Natural killer cell (primary cell): ENCODE results near the gene ENOX2. TPM values are rescaled to one million over a fixed set of nuclear protein-coding genes. Genes with fewer than 3 reads are reported as not detected.

ENCODE experiments used
- ATAC-seq, 3 donors: fragments of 150-1000 bp in 2 of 3; fragments of 200-7000 bp in 1 of 3; cut with Tn5 transposase; 1 replicate in 1 of 3; 2 replicates in 2 of 3; pipeline ENCODE4 v1.10.0; 2021; ENCODE audit warnings: mild to moderate bottlenecking in 2 of 3, moderate library complexity in 2 of 3
- DNase-seq, 2 donors: peaks; one replicate each; pipeline versions ENCODE4 v3.0.0 to v3.0.0-alpha.2; 2013 to 2021; ENCODE audit warnings: mixed read lengths in 1 of 2
- H3K27ac ChIP-seq: one replicate; pipeline ENCODE4 v1.5.1; 2013; ENCODE audit warnings: mild to moderate bottlenecking, low read length
- H3K27me3 ChIP-seq: one replicate; pipeline ENCODE4 v1.6.1; 2013; ENCODE audit warnings: low read length; ENCODE audit not compliant: control insufficient read depth, insufficient read depth
- H3K36me3 ChIP-seq: one replicate; pipeline ENCODE4 v1.6.1; 2013; ENCODE audit warnings: low read length; ENCODE audit not compliant: control insufficient read depth, insufficient read depth
- H3K4me1 ChIP-seq: one replicate; pipeline ENCODE4 v1.6.1; 2013; ENCODE audit warnings: low read length; ENCODE audit not compliant: control insufficient read depth, insufficient read depth
- H3K4me3 ChIP-seq: one replicate; pipeline ENCODE4 v1.5.1; 2013; ENCODE audit warnings: low read length
- H3K9me3 ChIP-seq: one replicate; pipeline ENCODE4 v1.6.1; 2013; ENCODE audit warnings: low read length; ENCODE audit not compliant: control insufficient read depth, insufficient read depth
- H3K27ac Mint-ChIP-seq, 2 donors: one replicate each; pipeline ENCODE4 v1.8.0; 2022; ENCODE audit warnings: mild to moderate bottlenecking in 2 of 2, mixed read lengths in 2 of 2, moderate library complexity in 1 of 2
- H3K27me3 Mint-ChIP-seq, 2 donors: one replicate each; pipeline ENCODE4 v1.8.0; 2022; ENCODE audit warnings: low read depth in 2 of 2, mixed read lengths in 2 of 2
- H3K36me3 Mint-ChIP-seq: one replicate; pipeline ENCODE4 v1.8.0; 2022; ENCODE audit warnings: mixed read lengths
- H3K4me1 Mint-ChIP-seq, 2 donors: one replicate each; pipeline ENCODE4 v1.8.0; 2022; ENCODE audit warnings: mixed read lengths in 2 of 2
- H3K4me3 Mint-ChIP-seq: one replicate; pipeline ENCODE4 v1.8.0; 2022; ENCODE audit warnings: mild to moderate bottlenecking, moderate library complexity, mixed read lengths
- H3K9me3 Mint-ChIP-seq, 2 donors: one replicate each; pipeline ENCODE4 v1.8.0; 2022; ENCODE audit warnings: mixed read lengths in 2 of 2
- WGBS: methylation state at CpG from one replicate; pipeline ENCODE4 v1.1.7; 2013; ENCODE audit warnings: missing lambda C conversion rate; ENCODE audit not compliant: insufficient coverage; 5-methylcytosine and 5-hydroxymethylcytosine counted together
- intact Hi-C: fragments of 100-400 bp; cut with micrococcal nuclease; formaldehyde crosslinking; loops from one replicate; pipeline ENCODE4 v1.14.2; 2022
- total RNA-seq, 4 donors: library from RNA; stranded (reverse); fragments of 120-200 nt in 1 of 4; gene quantifications; one replicate each; pipeline versions ENCODE4 v1.2.3 to v1.2.4, GENCODE V29; 2013 to 2022
- TF ChIP-seq, protein P1 (sequence below): fragments of 200-600 bp; IDR thresholded peaks from one replicate; pipeline ENCODE4 v1.8.0; 2022; ENCODE audit warnings: antibody characterized with exemption

ENOX2 gene
- total RNA-seq, 3 donors from 2014 or later (not counting 1 experiment from before 2014, with no cell fraction given), result 9.3 to 14.7 (median 13.3) TPM

DNA sequence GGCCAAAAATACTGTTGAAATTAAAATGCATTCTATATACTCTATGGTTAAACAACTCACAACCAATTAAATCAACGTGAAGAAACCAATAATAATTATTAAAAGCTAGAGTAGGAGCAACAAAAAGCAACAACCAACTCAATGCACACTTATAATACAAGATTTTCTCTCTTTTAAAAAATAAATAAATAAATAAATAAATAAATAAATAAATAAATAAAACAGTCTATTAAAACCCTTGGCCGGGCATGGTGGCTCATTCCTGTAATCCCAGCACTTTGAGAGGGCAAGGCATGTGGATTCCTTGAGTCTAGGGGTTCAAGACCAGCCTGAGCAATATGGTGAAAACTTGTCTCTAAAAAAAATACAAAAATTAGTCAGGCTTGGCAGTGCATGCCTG is 62.7 kb downstream of the ENOX2 start:
- 100% methylated on average over 1 of the region's 2 CpGs for WGBS
- Mint-ChIP-seq H3K4me1 (no peaks in the 10 kb centered on the region), H3K27me3 (no peaks in the 10 kb centered on the region), H3K9me3 (no peaks in the 10 kb centered on the region), H3K36me3 (no peaks in the 10 kb centered on the region), H3K4me3 (no peak overlapping the region), H3K27ac (no peak overlapping the region)
- Histone ChIP-seq H3K27me3 (no peaks in the 10 kb centered on the region), H3K4me3 (no peak overlapping the region), H3K9me3 (no peaks in the 10 kb centered on the region), H3K27ac (no peak overlapping the region), H3K36me3 (no peaks in the 10 kb centered on the region), H3K4me1 (no peaks in the 10 kb centered on the region)
- DNase-seq, result no peak
- ATAC-seq, result no peak
- TF ChIP-seq, protein P1, sequence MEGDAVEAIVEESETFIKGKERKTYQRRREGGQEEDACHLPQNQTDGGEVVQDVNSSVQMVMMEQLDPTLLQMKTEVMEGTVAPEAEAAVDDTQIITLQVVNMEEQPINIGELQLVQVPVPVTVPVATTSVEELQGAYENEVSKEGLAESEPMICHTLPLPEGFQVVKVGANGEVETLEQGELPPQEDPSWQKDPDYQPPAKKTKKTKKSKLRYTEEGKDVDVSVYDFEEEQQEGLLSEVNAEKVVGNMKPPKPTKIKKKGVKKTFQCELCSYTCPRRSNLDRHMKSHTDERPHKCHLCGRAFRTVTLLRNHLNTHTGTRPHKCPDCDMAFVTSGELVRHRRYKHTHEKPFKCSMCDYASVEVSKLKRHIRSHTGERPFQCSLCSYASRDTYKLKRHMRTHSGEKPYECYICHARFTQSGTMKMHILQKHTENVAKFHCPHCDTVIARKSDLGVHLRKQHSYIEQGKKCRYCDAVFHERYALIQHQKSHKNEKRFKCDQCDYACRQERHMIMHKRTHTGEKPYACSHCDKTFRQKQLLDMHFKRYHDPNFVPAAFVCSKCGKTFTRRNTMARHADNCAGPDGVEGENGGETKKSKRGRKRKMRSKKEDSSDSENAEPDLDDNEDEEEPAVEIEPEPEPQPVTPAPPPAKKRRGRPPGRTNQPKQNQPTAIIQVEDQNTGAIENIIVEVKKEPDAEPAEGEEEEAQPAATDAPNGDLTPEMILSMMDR, result no peak
- intact Hi-C loops, result no loop called here

DNA sequence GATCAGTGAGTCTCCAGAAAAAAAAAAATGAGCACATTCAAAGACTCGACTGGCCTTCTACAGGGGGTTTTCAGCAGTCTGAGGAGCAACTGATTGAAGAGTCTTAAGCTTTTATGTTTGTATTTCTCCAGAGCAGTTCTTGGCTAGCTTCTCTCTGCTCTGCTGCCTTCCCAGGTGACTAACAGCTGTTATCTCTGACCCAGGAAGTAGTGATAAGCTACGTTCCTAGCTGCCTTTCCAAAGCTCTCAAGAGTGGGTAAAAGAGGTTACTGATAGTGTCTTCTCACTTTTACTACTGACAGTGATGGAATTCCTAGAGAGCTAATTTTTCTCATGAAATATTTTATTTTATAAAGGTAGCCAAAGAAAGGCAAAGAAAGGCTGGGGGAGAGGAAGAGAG is 66.6 kb downstream of the ENOX2 start:
- H3K27me3 Mint-ChIP-seq, result no peaks in the 10 kb centered on the region
- no peak for ATAC-seq
- 100% methylated on average over 1 of the region's 2 CpGs for WGBS
- H3K4me1 Mint-ChIP-seq, result peaks cover 6 to 14% of the 10 kb centered on the region in 2 donors
- H3K4me3 ChIP-seq, result no peak overlapping the region
- H3K36me3 ChIP-seq, result no peaks in the 10 kb centered on the region
- no peaks in the 10 kb centered on the region for H3K9me3 Mint-ChIP-seq
- DNase-seq, result no peak
- H3K36me3 Mint-ChIP-seq, result no peaks in the 10 kb centered on the region
- intact Hi-C loops, result no loop called here
- H3K4me3 Mint-ChIP-seq, result no peak overlapping the region
- no peak overlapping the region for H3K27ac Mint-ChIP-seq
- no peaks in the 10 kb centered on the region for H3K27me3 ChIP-seq
- H3K9me3 ChIP-seq, result no peaks in the 10 kb centered on the region
- TF ChIP-seq, protein P1, result no peak
- H3K27ac ChIP-seq, result no peak overlapping the region
- H3K4me1 ChIP-seq, result no peaks in the 10 kb centered on the region

DNA sequence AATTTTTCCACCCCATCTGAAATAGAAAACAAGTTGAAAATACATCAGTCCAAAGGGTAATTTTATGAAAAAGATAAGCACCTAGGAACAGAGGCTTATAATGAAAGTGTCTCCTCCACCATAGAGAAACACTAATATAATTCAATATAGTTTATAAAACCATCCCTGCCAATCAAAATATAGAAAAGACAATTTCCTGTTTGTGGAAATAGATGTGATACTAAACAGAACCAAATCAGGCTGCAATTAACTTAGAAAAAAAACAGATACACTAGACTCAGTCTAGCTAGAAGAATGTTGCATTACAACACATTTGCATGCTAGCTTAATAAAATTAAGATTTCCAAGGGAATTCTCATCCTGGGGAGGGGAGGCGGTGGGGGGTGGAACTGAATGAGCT is 68.2 kb downstream of the ENOX2 start:
- no peaks in the 10 kb centered on the region for H3K36me3 Mint-ChIP-seq
- no peak overlapping the region for H3K27ac Mint-ChIP-seq
- intact Hi-C loops, result no loop called here
- H3K36me3 ChIP-seq, result no peaks in the 10 kb centered on the region
- H3K4me3 ChIP-seq, result no peak overlapping the region
- peaks cover 6 to 25% of the 10 kb centered on the region in 2 donors for H3K4me1 Mint-ChIP-seq
- no peaks in the 10 kb centered on the region for H3K9me3 ChIP-seq
- no peak overlapping the region for H3K27ac ChIP-seq
- no peaks in the 10 kb centered on the region for H3K27me3 ChIP-seq
- no peaks in the 10 kb centered on the region for H3K9me3 Mint-ChIP-seq
- DNase-seq (no peak), ATAC-seq (no peak)
- H3K4me1 ChIP-seq, result no peaks in the 10 kb centered on the region
- no peak overlapping the region for H3K4me3 Mint-ChIP-seq
- TF ChIP-seq, protein P1, result no peak
- WGBS, result no CpG with 5 or more reads among the region's 1 CpG
- H3K27me3 Mint-ChIP-seq, result no peaks in the 10 kb centered on the region

DNA sequence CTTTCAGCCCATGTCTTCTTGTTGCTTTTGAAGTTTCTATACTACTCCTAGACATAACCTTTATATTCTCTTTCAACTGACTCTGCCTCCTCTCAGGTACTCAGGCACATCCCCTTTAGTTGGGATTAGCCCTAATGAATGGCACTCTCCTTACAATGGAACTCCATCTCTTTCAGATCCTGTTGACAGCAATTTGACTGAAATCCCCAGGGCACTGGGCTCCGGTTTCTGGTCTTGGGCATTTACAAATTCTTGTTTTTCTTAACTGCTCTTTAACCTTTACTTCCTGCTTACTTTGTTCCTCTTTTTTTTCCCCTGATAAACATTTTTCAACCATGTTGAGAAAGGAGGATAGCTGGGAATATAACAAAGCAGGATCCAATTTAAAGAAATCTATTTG is 68.9 kb downstream of the ENOX2 start:
- TF ChIP-seq, protein P1, result no peak
- H3K4me3 ChIP-seq, result no peak overlapping the region
- intact Hi-C loops, result no loop called here
- H3K36me3 Mint-ChIP-seq, result no peaks in the 10 kb centered on the region
- WGBS, result no CpG with 5 or more reads among the region's 1 CpG
- H3K4me1 ChIP-seq, result no peaks in the 10 kb centered on the region
- H3K4me3 Mint-ChIP-seq, result no peak overlapping the region
- H3K36me3 ChIP-seq, result no peaks in the 10 kb centered on the region
- no peaks in the 10 kb centered on the region for H3K27me3 Mint-ChIP-seq
- H3K27ac ChIP-seq, result no peak overlapping the region
- H3K9me3 Mint-ChIP-seq, result no peaks in the 10 kb centered on the region
- no peak for ATAC-seq
- H3K4me1 Mint-ChIP-seq, result peaks cover 6 to 25% of the 10 kb centered on the region in 2 donors
- H3K27ac Mint-ChIP-seq, result no peak overlapping the region
- DNase-seq, result no peak
- no peaks in the 10 kb centered on the region for H3K27me3 ChIP-seq
- H3K9me3 ChIP-seq, result no peaks in the 10 kb centered on the region
